ENCODE results near the gene SAFB. TPM values are rescaled to one million over a fixed set of nuclear protein-coding genes. Genes with fewer than 3 reads are reported as not detected.

SAFB gene
- 113 TPM for total RNA-seq (ENCODE audit: unreplicated experiment)
- long read RNA-seq, transcript SAFB-211 (21 exons, 3,014 nt): minor isoform, 13 of 61 reads
- long read RNA-seq, transcript SAFB-205 (21 exons, 2,842 nt): major isoform, 16 of 61 reads
- long read RNA-seq, partial matches to known transcripts: 10 of 61 reads
- long read RNA-seq, other reads (novel, unspliced or antisense): 19 of 61 reads

DNA sequence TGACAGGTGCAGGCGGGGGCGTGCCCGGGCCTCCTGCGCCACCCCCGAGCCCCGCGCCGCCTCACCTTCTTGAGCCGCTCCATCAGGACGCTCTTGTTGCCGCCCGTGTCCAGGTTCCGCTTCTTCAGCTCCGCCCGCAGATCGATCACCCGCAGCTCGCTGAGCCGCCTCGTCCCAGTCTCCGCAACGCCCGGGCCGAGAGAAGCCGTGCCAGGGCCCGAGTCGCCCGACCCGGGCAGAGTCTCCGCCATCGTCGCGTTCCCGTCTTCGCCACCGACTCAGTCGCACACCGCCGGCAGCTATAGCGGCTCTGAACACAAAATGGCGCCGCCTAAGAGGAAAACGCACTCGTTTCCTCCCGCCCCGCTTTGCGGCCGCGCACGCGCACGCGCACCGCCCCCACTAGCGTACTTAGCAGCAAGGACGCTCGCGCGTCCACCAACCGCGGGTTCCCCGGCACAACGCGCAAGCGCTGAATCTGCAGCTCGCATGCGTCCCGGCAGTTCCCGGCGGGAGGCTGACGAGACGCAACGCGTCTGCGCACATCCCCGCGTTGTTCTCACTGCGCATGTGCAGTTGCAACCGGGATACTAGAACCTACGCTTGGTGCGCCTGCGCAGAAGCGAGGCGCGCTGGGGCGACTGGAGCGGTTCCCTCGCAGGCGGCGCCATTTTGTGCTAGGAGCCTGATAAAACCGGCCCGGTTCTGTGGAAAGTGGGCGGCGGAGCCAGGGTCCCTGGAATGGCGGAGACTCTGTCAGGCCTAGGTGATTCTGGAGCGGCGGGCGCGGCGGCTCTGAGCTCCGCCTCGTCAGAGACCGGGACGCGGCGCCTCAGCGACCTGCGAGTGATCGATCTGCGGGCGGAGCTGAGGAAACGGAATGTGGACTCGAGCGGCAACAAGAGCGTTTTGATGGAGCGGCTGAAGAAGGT lies at the start of gene SAFB, which contains the start of gene SAFB2:
TSS of gene SAFB (plus strand) at position 619 of the 932 bp plus-strand sequence. CDS start at position 742, 123 bp downstream.
TSS of gene SAFB2 (minus strand) at position 312 of the 932 bp plus-strand sequence. CDS start at position 251, 61 bp downstream.
- Mint-ChIP-seq H3K9me3 (ENCODE audit: unreplicated experiment) (no peaks in the 10 kb centered on the region), H3K27me3 (ENCODE audit: unreplicated experiment) (peaks cover 23% of the 10 kb centered on the region), H3K27ac (ENCODE audit: unreplicated experiment) (peak within 1 kb of the TSS; percentile 97), H3K4me1 (ENCODE audit: unreplicated experiment) (peaks cover 52% of the 10 kb centered on the region), H3K36me3 (ENCODE audit: low read depth, unreplicated experiment) (peaks cover 39% of the 10 kb centered on the region), H3K4me3 (ENCODE audit: unreplicated experiment) (peak within 1 kb of the TSS; percentile 100)
- TF ChIP-seq, protein P1, sequence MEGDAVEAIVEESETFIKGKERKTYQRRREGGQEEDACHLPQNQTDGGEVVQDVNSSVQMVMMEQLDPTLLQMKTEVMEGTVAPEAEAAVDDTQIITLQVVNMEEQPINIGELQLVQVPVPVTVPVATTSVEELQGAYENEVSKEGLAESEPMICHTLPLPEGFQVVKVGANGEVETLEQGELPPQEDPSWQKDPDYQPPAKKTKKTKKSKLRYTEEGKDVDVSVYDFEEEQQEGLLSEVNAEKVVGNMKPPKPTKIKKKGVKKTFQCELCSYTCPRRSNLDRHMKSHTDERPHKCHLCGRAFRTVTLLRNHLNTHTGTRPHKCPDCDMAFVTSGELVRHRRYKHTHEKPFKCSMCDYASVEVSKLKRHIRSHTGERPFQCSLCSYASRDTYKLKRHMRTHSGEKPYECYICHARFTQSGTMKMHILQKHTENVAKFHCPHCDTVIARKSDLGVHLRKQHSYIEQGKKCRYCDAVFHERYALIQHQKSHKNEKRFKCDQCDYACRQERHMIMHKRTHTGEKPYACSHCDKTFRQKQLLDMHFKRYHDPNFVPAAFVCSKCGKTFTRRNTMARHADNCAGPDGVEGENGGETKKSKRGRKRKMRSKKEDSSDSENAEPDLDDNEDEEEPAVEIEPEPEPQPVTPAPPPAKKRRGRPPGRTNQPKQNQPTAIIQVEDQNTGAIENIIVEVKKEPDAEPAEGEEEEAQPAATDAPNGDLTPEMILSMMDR (IDR thresholded peaks at IDR 0.05; ENCODE audit: unreplicated experiment): no peak
- DNase-seq (ENCODE audit: low spot score): peak; percentile 98

DNA sequence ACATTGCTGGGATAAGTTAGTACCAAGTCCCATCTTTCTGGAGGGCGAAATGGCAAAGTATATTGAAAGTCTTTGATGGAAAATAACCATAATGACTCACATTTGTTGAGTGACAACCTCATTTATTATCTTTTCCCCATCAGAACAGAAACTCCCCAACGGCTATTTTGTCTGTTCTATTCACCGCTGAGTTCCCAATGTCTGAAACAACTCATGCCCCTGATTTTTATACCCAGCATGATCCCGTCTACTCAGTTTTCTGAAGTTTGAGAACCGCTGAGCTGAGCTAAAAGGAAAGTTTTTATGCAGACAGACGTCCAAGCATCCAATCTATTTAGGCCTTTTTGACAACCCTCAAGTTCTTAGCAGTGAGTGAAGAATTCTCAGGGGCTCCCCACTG lies 47.3 kb upstream of the SAFB start:
- Mint-ChIP-seq H3K27me3 (ENCODE audit: unreplicated experiment) (peaks cover 1% of the 10 kb centered on the region), H3K4me1 (ENCODE audit: unreplicated experiment) (peaks cover 3% of the 10 kb centered on the region), H3K9me3 (ENCODE audit: unreplicated experiment) (no peaks in the 10 kb centered on the region), H3K27ac (ENCODE audit: unreplicated experiment) (no peak overlapping the region), H3K36me3 (ENCODE audit: low read depth, unreplicated experiment) (peaks cover 4% of the 10 kb centered on the region), H3K4me3 (ENCODE audit: unreplicated experiment) (no peak overlapping the region)
- TF ChIP-seq, protein P1 (IDR thresholded peaks at IDR 0.05; ENCODE audit: unreplicated experiment): no peak
- no peak for DNase-seq (ENCODE audit: low spot score)

DNA sequence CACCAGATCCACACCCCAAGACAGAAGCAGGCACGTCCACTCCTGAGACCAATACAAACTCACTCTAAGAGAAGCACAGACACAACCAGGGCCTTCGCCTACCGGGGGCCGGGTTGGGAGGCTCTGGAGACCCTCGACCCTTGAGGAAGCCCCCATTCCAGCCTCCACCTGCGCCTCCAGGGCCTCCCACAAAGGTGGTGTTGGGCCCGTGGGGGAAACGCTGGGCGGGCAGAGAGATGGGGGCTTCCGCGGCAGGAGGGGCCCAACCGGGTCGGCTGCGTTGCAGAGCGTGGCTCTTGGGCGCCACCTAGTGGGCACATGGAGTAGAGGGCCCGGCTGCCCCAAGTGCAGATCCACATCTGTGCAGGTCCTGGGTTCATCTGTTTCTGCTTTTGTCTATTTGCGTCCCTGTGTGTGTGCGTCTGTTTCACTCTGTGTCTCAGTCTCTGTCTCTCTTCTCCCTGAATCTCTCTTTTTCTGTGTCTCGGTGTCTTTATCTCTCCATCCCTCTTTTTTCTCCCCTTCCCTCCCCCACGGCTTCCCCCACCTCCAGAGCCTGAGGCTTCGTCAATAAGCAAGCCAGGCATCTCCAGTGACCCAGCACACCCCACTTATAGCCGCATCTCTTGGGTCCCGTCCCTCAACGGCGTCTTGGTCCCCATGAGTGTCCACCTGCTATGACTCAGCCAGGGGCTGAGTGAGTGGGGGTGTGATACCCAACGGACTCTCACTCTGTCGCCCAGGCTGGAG lies 44.6 kb upstream of the SAFB start:
- Mint-ChIP-seq H3K4me1 (ENCODE audit: unreplicated experiment) (peaks cover 3% of the 10 kb centered on the region), H3K36me3 (ENCODE audit: low read depth, unreplicated experiment) (peaks cover 7% of the 10 kb centered on the region), H3K4me3 (ENCODE audit: unreplicated experiment) (no peak overlapping the region), H3K9me3 (ENCODE audit: unreplicated experiment) (no peaks in the 10 kb centered on the region), H3K27me3 (ENCODE audit: unreplicated experiment) (peaks cover 1% of the 10 kb centered on the region), H3K27ac (ENCODE audit: unreplicated experiment) (no peak overlapping the region)
- TF ChIP-seq, protein P1 (IDR thresholded peaks at IDR 0.05; ENCODE audit: unreplicated experiment): peak; percentile 95
- DNase-seq (ENCODE audit: low spot score): peak; percentile 83

DNA sequence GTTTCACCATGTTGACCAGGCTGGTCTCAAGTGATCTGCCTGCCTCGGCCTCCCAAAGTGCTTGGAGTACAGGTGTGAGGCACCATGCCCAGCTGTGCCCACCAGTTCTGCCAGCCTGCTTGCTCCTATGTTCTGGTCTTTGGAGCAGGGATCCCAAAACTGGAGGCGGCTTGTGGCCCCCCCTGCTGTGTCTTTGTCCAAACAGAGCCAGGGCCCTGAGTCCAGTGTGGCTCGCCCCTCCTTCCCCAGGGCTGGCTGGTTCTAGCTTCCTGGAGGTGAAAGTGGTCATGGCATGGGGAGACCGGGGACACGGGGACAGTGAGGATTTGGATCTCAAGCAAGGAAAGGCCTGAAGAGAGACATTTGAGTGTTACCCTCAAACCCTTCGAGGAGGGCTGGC lies 43.6 kb upstream of the SAFB start:
- H3K9me3 Mint-ChIP-seq (ENCODE audit: unreplicated experiment): no peaks in the 10 kb centered on the region
- no peak for DNase-seq (ENCODE audit: low spot score)
- H3K27me3 Mint-ChIP-seq (ENCODE audit: unreplicated experiment): peaks cover 1% of the 10 kb centered on the region
- no peak overlapping the region for H3K27ac Mint-ChIP-seq (ENCODE audit: unreplicated experiment)
- peaks cover 3% of the 10 kb centered on the region for H3K4me1 Mint-ChIP-seq (ENCODE audit: unreplicated experiment)
- TF ChIP-seq, protein P1 (IDR thresholded peaks at IDR 0.05; ENCODE audit: unreplicated experiment): no peak
- H3K4me3 Mint-ChIP-seq (ENCODE audit: unreplicated experiment): no peak overlapping the region
- H3K36me3 Mint-ChIP-seq (ENCODE audit: low read depth, unreplicated experiment): peaks cover 8% of the 10 kb centered on the region
